Measurements from ENCODE around the gene SDCCAG8.

DNA sequence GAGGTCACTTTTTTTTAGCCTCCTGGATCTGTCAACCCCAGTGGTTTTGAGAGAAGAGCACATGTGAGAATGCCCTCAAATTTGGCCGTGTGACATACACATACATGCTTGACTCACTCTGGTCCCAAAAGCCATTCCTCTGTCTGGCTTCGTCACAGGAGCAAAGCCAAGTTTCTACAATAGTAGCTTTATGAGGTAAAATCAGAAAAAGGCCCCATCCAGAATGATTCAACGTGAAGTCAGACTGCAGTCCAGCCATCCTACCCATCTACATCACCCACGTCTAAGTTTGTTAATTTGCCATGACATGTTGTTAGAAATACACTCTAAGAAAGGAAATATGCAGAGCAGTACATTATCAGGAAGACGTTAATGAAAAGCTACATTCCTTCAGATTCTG lies 245.2 kb downstream of the SDCCAG8 start:
- no peak for TF ChIP-seq GATA2 (IDR thresholded peaks at IDR 0.05; ENCODE audit: low read depth, low read length)
- TF ChIP-seq GATA3 (IDR thresholded peaks at IDR 0.05; ENCODE audit: low read depth, low read length), result no peak

Data from SH-SY5Y (cell line).